ENCODE results near the gene DMC1. TPM values are rescaled to one million over a fixed set of nuclear protein-coding genes. Genes with fewer than 3 reads are reported as not detected.
A peak's percentile ranks its signal among the peaks of the same experiment; 100 is the strongest.

The DMC1 gene
- total and polyA plus RNA-seq, 2 experiments from 2014 or later: 5.0 to 18.5 TPM

DNA sequence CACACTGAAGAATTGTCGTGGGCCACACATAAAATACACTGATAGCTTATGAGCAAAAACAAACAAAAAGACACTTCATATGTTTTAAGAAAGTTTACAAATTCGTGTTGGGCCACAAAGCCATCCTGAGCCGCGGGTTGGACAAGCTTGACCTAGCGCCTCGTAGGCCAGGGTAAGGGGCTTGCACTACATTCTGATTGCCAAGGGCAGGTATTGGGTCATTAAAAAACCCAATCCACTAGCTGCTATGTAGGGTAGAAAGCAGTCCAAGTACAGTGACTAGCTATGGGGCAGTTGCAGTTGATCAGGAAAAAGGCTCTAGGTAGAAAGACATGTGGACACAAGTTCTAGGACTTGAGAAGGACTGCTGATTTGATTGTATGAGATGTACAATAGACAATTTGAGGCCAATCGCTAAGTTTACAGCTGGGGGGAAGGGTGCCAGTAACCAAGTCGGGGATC lies 88.1 kb downstream of the DMC1 start:
- Mint-ChIP-seq H3K27ac (no peak overlapping the region), H3K4me3 (no peak overlapping the region), H3K27me3 (ENCODE audit: insufficient read depth, low read depth, poor library complexity) (peaks cover 9% of the 10 kb centered on the region), H3K9me3 (no peaks in the 10 kb centered on the region), H3K36me3 (ENCODE audit: low read depth) (peaks cover 64% of the 10 kb centered on the region), H3K4me1 (peaks cover 10% of the 10 kb centered on the region; the same call in 2 of the 3 replicates)
- H4K20me1 ChIP-seq (replicated peaks; ENCODE audit: insufficient read depth): peaks cover 16% of the 10 kb centered on the region
- H3K4me1 ChIP-seq (ENCODE audit: insufficient read depth): no peaks in the 10 kb centered on the region
- H3K9me2 ChIP-seq (ENCODE audit: insufficient read depth): no peaks in the 10 kb centered on the region
- DNase-seq (ENCODE audit: low spot score) (no peak), ATAC-seq (peak; percentile 8; the same call in 1 of the 3 replicates)
- H3K79me2 ChIP-seq (replicated peaks; ENCODE audit: insufficient read depth): no peaks in the 10 kb centered on the region
- peaks cover 46% of the 10 kb centered on the region for H3K36me3 ChIP-seq (ENCODE audit: insufficient read depth)
- 0 out of 2 replicates have a peak overlapping the region, but pooled peaks have one; percentile 7 for H3K27ac ChIP-seq (ENCODE audit: low read depth)
- H3K4me3 ChIP-seq: no peak overlapping the region
- no peak overlapping the region for H2AFZ ChIP-seq
- H3K27me3 ChIP-seq (ENCODE audit: insufficient read depth): no peaks in the 10 kb centered on the region
- no peak overlapping the region for H3K4me2 ChIP-seq
- TF ChIP-seq JUNB (IDR thresholded peaks at IDR 0.05; ENCODE audit: unreplicated experiment): no peak
- no peak for TF ChIP-seq ZNF331 (CRISPR knock-in tag; IDR thresholded peaks at IDR 0.05; ENCODE audit: low read depth)
- TF ChIP-seq REST (IDR thresholded peaks at IDR 0.05; ENCODE audit: unreplicated experiment): no peak
- TF ChIP-seq, protein P1, sequence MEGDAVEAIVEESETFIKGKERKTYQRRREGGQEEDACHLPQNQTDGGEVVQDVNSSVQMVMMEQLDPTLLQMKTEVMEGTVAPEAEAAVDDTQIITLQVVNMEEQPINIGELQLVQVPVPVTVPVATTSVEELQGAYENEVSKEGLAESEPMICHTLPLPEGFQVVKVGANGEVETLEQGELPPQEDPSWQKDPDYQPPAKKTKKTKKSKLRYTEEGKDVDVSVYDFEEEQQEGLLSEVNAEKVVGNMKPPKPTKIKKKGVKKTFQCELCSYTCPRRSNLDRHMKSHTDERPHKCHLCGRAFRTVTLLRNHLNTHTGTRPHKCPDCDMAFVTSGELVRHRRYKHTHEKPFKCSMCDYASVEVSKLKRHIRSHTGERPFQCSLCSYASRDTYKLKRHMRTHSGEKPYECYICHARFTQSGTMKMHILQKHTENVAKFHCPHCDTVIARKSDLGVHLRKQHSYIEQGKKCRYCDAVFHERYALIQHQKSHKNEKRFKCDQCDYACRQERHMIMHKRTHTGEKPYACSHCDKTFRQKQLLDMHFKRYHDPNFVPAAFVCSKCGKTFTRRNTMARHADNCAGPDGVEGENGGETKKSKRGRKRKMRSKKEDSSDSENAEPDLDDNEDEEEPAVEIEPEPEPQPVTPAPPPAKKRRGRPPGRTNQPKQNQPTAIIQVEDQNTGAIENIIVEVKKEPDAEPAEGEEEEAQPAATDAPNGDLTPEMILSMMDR (conservative IDR thresholded peaks at IDR 0.05; ENCODE audit: low read depth in 2 of 2): no peak
- TF ChIP-seq POLR2AphosphoS5 (IDR thresholded peaks at IDR 0.05; ENCODE audit: low read depth): peak; percentile 45; the same call in 1 of the 2 replicates
- TF ChIP-seq CREB1 (CRISPR knock-in tag; IDR thresholded peaks at IDR 0.05; ENCODE audit: low read depth): no peak
- peaks cover 45% of the 10 kb centered on the region for H3F3A ChIP-seq (replicated peaks; ENCODE audit: low read depth)

DNA sequence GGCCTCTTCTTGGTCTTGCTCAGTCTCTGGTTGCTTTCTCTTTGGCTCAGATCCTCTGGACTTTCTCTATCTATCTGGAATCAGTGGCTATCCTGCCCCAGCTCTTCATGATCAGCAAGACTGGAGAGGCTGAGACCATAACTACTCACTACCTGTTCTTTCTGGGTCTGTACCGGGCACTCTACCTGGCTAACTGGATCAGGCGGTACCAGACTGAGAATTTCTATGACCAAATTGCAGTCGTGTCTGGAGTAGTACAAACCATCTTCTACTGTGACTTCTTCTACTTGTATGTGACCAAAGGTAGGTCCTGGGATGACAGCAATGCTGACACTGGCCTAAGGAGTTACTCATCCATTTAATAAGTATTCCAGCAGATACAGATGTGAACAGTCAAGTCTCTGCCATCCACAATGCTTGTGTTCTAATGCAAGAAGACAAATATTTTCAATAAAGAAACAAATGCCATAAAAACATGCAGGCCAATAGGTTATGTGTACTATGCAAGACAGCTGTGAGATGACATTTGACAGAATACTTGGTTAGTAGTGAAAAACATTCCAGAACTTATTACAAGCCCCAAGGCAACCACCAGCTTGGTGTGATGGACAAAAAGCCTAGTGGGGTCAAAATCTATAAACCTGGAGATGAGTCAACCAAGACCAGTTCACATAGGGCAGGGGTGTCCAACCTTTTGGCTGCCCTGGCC lies 88.7 kb downstream of the DMC1 start:
- peaks cover 59% of the 10 kb centered on the region for H3K36me3 Mint-ChIP-seq (ENCODE audit: low read depth)
- Histone ChIP-seq H4K20me1 (replicated peaks; ENCODE audit: insufficient read depth) (peaks cover 16% of the 10 kb centered on the region), H3K4me2 (no peak overlapping the region), H3K4me1 (ENCODE audit: insufficient read depth) (no peaks in the 10 kb centered on the region), H3K27ac (ENCODE audit: low read depth) (peak overlapping the region; percentile 68; the same call in 1 of the 2 replicates), H3K36me3 (ENCODE audit: insufficient read depth) (peaks cover 42% of the 10 kb centered on the region), H3K4me3 (no peak overlapping the region), H3K9me2 (ENCODE audit: insufficient read depth) (no peaks in the 10 kb centered on the region), H3K27me3 (ENCODE audit: insufficient read depth) (no peaks in the 10 kb centered on the region), H2AFZ (no peak overlapping the region), H3F3A (replicated peaks; ENCODE audit: low read depth) (peaks cover 45% of the 10 kb centered on the region), H3K79me2 (replicated peaks; ENCODE audit: insufficient read depth) (no peaks in the 10 kb centered on the region)
- H3K4me3 Mint-ChIP-seq: no peak overlapping the region
- ATAC-seq (peak; percentile 8; the same call in 1 of the 3 replicates), DNase-seq (ENCODE audit: low spot score) (no peak)
- H3K4me1 Mint-ChIP-seq: peaks cover 10% of the 10 kb centered on the region; the same call in 2 of the 3 replicates
- H3K9me3 Mint-ChIP-seq: no peaks in the 10 kb centered on the region
- H3K27me3 Mint-ChIP-seq (ENCODE audit: insufficient read depth, low read depth, poor library complexity): peaks cover 10% of the 10 kb centered on the region
- no peak overlapping the region for H3K27ac Mint-ChIP-seq
- no peak for TF ChIP-seq POLR2AphosphoS5 (IDR thresholded peaks at IDR 0.05; ENCODE audit: low read depth)
- TF ChIP-seq CREB1 (CRISPR knock-in tag; IDR thresholded peaks at IDR 0.05; ENCODE audit: low read depth): no peak
- TF ChIP-seq, protein P2, sequence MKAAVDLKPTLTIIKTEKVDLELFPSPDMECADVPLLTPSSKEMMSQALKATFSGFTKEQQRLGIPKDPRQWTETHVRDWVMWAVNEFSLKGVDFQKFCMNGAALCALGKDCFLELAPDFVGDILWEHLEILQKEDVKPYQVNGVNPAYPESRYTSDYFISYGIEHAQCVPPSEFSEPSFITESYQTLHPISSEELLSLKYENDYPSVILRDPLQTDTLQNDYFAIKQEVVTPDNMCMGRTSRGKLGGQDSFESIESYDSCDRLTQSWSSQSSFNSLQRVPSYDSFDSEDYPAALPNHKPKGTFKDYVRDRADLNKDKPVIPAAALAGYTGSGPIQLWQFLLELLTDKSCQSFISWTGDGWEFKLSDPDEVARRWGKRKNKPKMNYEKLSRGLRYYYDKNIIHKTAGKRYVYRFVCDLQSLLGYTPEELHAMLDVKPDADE (IDR thresholded peaks at IDR 0.05): no peak
- TF ChIP-seq STAT1 (IDR thresholded peaks at IDR 0.05; ENCODE audit: unreplicated experiment): no peak
- TF ChIP-seq ZNF331 (CRISPR knock-in tag; IDR thresholded peaks at IDR 0.05; ENCODE audit: low read depth): no peak
